GM06990 (cell line): Measurements from ENCODE around the gene ASCC3.

Experiments used
- DNase-seq: peaks from one replicate; pipeline ENCODE4 v3.0.0-alpha.2; 2011; ENCODE audit not compliant: insufficient read length; ENCODE audit errors: extremely low read depth
- H3K27me3 ChIP-seq: replicated peaks from 2 replicates; pipeline ENCODE4 v1.6.0; 2011; ENCODE audit warnings: low read length; ENCODE audit not compliant: control insufficient read depth, insufficient read depth
- H3K36me3 ChIP-seq: 2 replicates; pipeline ENCODE4 v1.5.1; 2011; ENCODE audit warnings: low read length; ENCODE audit not compliant: control insufficient read depth, insufficient read depth
- H3K4me3 ChIP-seq: replicated peaks from 2 replicates; pipeline ENCODE4 v1.5.1; 2011; ENCODE audit warnings: low read depth, mild to moderate bottlenecking, control low read depth, low read length
- CTCF ChIP-seq: IDR thresholded peaks from 2 replicates; pipeline ENCODE4 v1.5.1; 2011; ENCODE audit warnings: low read length, control low read depth, mild to moderate bottlenecking, inconsistent platforms; ENCODE audit not compliant: insufficient read depth, poor library complexity, severe bottlenecking

Gene ASCC3

GRCh38 chr6:100880853-100881706 lies at the start of gene ASCC3:
ASCC3 (minus strand) TSS chr6:100881329; CDS start chr6:100867997, 13,332 bp downstream.
- H3K4me3 ChIP-seq, result peak within 1 kb of the TSS; percentile 93
- no peaks in the 10 kb centered on the region; the same call in 1 of the 2 replicates for H3K36me3 ChIP-seq
- no peaks in the 10 kb centered on the region for H3K27me3 ChIP-seq
- no peak for TF ChIP-seq CTCF
- peak; percentile 97 for DNase-seq

GRCh38 chr6:100925749-100926148 lies 44.6 kb upstream of the ASCC3 start:
- H3K36me3 ChIP-seq, result no peaks in the 10 kb centered on the region
- H3K4me3 ChIP-seq, result no peak overlapping the region
- no peak for DNase-seq
- H3K27me3 ChIP-seq, result no peaks in the 10 kb centered on the region
- TF ChIP-seq CTCF, result no peak

GRCh38 chr6:100924534-100925227 lies 43.6 kb upstream of the ASCC3 start:
- no peak for DNase-seq
- Histone ChIP-seq H3K36me3 (no peaks in the 10 kb centered on the region), H3K4me3 (no peak overlapping the region), H3K27me3 (no peaks in the 10 kb centered on the region)
- TF ChIP-seq CTCF, result no peak

- no peak for TF ChIP-seq CTCF
- no peak for DNase-seq
- H3K27me3 ChIP-seq, result no peaks in the 10 kb centered on the region
- H3K36me3 ChIP-seq, result no peaks in the 10 kb centered on the region
- H3K4me3 ChIP-seq, result no peak overlapping the region
These were observed 42.5 kb upstream of the ASCC3 start for GRCh38 chr6:100923481-100924165.

GRCh38 chr6:100920028-100920605 lies 39.0 kb upstream of the ASCC3 start:
- Histone ChIP-seq H3K4me3 (no peak overlapping the region), H3K36me3 (no peaks in the 10 kb centered on the region), H3K27me3 (no peaks in the 10 kb centered on the region)
- TF ChIP-seq CTCF, result no peak
- no peak for DNase-seq
